Activated effector memory CD4-positive, alpha-beta T cell treated with Interleukin-2 at 50 U/mL for 16 hours (primary cell): ENCODE data around the gene MICAL2.
"Not testable (repeated sequence)": the region's sequence is repeated elsewhere in the genome, so short reads cannot be mapped to it uniquely, and the experiment has no call there.

Experiments used
- DNase-seq: peaks from one replicate; pipeline ENCODE4 v3.0.0-alpha.2; 2020

MICAL2 gene

DNA sequence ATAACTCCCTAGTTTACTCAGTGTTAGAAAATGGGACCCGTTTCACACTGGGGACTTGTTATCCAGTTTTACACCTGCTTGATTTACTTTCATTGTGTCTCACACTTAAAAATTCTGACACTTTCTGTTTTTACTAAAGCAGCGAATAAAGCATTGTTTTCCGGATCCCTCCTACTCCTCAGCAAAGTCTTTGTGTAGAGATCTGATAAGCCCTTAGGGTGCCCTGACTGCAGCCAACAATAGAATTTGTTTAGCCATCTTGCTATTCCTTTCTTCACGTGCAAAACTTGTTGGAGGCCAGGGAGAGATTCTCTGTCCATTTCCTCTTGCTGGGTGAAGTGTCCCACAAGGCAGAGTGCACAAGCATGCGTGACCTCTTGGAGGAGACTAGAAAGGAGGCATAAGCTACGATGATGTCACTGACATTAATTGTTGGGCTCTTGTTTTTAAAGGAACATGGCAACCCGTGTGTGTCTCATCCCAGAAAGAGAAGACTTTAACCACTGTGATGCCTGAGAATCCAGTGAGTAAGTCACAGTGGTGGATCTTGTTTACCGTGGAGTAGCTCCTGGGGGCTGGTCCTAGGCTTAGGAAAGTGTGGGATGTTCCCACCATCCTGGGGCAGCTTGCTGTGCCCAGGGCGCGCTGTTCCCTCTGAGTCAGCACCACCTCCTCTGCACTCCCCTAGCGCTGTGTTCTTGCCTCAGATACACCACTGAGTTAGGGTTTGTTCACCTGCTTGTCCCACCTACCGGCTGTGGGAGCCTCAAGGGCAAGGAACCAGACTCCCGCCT is 27.7 kb downstream of the MICAL2 start:
- DNase-seq: no peak

GRCh38 chr11:12139144-12139881 is 28.9 kb downstream of the MICAL2 start:
- no peak for DNase-seq

DNA sequence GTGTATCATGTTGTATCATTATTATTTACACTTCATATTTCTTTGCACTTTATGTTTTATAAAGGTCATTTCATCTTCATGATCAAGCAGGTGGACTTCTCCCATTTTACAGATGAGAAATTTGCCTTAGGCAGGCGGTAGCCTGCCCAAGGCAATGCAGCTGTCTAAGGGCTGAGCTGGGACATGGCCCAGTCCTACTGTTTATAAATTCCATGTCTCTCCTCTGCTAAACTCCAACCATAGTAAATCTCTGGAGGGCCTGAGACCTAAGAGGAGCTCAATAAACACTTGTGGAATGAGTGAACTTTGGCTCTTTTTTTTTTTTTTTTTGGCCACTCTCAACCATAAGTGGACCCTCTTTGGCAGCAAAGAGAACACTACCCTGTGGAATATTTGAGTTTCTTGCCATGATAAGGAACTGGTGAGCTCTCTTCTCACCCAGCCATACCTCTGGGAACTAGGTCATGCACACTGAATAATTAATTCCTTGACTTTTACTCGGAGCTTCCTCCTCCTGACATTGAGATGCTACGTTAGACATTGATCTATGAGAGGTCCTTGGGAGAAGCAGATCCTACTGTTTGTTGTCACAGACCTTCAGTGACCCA is 29.9 kb downstream of the MICAL2 start:
- DNase-seq: no peak

DNA sequence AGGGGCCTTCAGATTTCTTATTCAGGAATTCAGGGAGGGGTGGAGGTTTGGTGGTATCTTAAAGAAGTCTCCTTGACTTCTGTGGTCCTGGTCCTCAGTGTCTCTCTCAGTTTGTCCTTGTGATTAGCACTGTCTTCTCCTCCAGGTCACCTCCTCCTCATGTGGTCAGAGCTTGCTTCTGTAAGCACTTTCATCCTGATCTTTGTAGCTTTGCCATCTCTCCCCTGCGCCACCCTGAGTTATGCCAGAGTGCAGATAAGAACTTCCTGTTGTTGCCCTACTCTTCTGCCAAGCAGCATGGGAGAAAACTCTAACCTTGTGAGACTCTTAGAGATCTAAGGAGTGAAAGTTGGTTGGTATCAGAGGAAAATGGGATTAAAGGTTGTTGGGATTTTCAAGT is 30.9 kb downstream of the MICAL2 start:
- no peak for DNase-seq

- DNase-seq: no peak
Observed at GRCh38 chr11:12142176-12142575, 31.8 kb downstream of the MICAL2 start.

DNA sequence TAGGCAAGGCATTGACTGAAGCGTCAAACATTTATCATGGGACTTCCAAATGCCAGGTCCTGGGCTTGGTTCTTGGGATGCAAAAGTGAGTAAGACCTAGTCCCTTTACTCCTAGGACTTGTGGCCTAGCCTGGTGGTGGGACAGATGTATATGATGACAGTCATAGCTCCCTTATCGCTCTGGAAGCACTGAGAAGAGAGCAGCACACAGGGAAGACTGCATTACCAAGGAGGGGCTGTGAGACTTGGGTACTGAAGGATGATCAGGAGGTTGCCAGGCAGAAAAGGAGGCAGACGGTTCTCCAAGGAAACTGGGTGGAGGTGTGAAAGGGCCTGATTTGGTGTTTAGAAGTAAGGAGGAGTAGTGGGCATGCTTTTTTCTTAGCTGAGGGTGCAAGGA is 32.5 kb downstream of the MICAL2 start:
- DNase-seq: no peak

- DNase-seq: no peak
Observed at GRCh38 chr11:12143461-12144258, 33.3 kb downstream of the MICAL2 start.

- DNase-seq: no peak
Observed at GRCh38 chr11:12144330-12145174, 34.2 kb downstream of the MICAL2 start.

GRCh38 chr11:12146678-12147077 is 36.3 kb downstream of the MICAL2 start:
- DNase-seq: not testable (repeated sequence)

DNA sequence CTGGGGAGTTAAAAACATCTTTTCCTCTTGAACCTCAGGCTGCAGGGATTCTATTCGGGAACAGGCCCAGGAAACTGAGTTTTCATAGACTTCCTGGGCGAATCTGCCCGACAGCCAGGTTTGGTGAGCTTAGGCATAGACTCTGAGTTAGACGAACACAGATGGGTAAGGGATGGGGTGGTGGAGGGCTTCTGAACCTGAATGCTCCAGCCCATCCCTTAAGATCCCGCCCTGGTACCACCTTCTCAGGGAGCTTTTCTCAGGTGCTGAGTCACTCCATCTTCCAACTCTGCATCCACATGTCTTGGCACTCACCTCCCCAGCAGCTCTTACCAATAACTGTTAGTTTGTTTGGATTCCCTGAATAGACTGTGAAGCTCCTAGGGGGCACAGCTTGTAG is 37.4 kb downstream of the MICAL2 start:
- DNase-seq: no peak

DNA sequence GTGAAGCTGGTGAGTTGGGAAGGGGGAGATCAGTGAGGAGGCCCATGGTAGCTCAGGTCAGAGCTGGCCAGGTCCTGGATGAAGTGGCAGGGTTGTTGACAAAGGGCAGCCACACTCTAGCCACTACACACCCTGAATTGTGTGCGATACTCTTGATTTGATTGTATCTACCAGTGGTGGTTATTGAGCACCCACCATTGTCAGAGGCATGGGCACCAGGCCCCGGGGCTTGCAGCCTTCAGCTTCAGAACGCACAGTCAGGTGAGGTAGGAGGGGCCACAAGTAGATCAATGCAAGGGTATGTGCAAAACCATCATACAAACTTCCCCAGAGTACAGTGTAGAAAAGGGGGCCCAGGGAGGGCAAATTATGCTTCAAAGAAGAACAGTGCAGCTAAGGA is 38.1 kb downstream of the MICAL2 start:
- DNase-seq: no peak

- no peak for DNase-seq
Observed at GRCh38 chr11:12148882-12149281, 38.5 kb downstream of the MICAL2 start.

GRCh38 chr11:12149672-12150225 is 39.4 kb downstream of the MICAL2 start:
- DNase-seq: no peak

- DNase-seq: no peak
Observed at GRCh38 chr11:12150831-12151382, 40.5 kb downstream of the MICAL2 start.

- no peak for DNase-seq
Observed at GRCh38 chr11:12152321-12152720, 41.9 kb downstream of the MICAL2 start.

- no peak for DNase-seq
Observed at GRCh38 chr11:12154871-12155668, 44.7 kb downstream of the MICAL2 start.

- DNase-seq: no peak
Observed at GRCh38 chr11:12155696-12156095, 45.3 kb downstream of the MICAL2 start.

GRCh38 chr11:12156301-12157140 is 46.1 kb downstream of the MICAL2 start:
- no peak for DNase-seq

DNA sequence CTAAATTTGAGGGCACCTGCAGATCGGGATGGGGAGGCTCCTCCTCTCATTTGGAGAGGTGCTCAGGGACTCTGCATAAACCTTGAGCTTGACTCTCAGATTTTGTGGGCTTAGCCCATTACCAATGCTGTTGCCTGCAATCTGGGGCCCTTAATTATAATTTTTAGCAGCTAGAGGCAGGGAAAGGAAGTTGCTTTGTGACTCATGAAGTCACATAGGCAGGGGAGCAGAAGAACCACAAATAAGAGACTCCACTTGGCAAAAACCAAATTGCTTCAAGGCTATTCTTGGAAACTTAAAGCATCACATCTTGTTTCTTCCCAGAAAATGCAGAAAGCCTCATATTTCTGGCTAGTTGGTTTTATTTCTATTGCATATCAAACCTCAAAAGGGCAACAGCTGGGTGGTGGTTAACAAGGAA is 46.9 kb downstream of the MICAL2 start:
- no peak for DNase-seq

GRCh38 chr11:12158909-12159308 is 48.5 kb downstream of the MICAL2 start:
- no peak for DNase-seq
